ENCODE data around the gene MLLT1.

The MLLT1 gene

GRCh38 chr19:6275170-6275744 lies 4.5 kb downstream of the MLLT1 start:
- no peak for DNase-seq (ENCODE audit: low spot score)

GRCh38 chr19:6274756-6275155 lies 5.0 kb downstream of the MLLT1 start:
- no peak for DNase-seq (ENCODE audit: low spot score)

- DNase-seq (ENCODE audit: low spot score), result peak; percentile 77
These were observed 5.8 kb downstream of the MLLT1 start for GRCh38 chr19:6273701-6274601.

- no peak for DNase-seq (ENCODE audit: low spot score)
These were observed 6.7 kb downstream of the MLLT1 start for GRCh38 chr19:6272913-6273600.

- peak; percentile 44 for DNase-seq (ENCODE audit: low spot score)
These were observed 7.4 kb downstream of the MLLT1 start for GRCh38 chr19:6272411-6272791.

GRCh38 chr19:6271721-6272410 lies 7.9 kb downstream of the MLLT1 start:
- peak; percentile 85 for DNase-seq (ENCODE audit: low spot score)

- no peak for DNase-seq (ENCODE audit: low spot score)
These were observed 8.5 kb downstream of the MLLT1 start for GRCh38 chr19:6271251-6271650.

GRCh38 chr19:6270822-6271221 lies 9.0 kb downstream of the MLLT1 start:
- no peak for DNase-seq (ENCODE audit: low spot score)

GRCh38 chr19:6270076-6270745 lies 9.6 kb downstream of the MLLT1 start:
- no peak for DNase-seq (ENCODE audit: low spot score)

- DNase-seq (ENCODE audit: low spot score), result no peak
These were observed 10.5 kb downstream of the MLLT1 start for GRCh38 chr19:6269101-6269886.

GRCh38 chr19:6268382-6268771 lies 11.4 kb downstream of the MLLT1 start:
- DNase-seq (ENCODE audit: low spot score), result no peak

- no peak for DNase-seq (ENCODE audit: low spot score)
These were observed 12.0 kb downstream of the MLLT1 start for GRCh38 chr19:6267552-6268381.

GRCh38 chr19:6264803-6265202 lies 15.0 kb downstream of the MLLT1 start:
- no peak for DNase-seq (ENCODE audit: low spot score)

GRCh38 chr19:6263735-6264444 lies 15.9 kb downstream of the MLLT1 start:
- no peak for DNase-seq (ENCODE audit: low spot score)

GRCh38 chr19:6263306-6263705 lies 16.5 kb downstream of the MLLT1 start:
- DNase-seq (ENCODE audit: low spot score), result no peak

GRCh38 chr19:6262519-6262918 lies 17.3 kb downstream of the MLLT1 start:
- no peak for DNase-seq (ENCODE audit: low spot score)

GRCh38 chr19:6261883-6262282 lies 17.9 kb downstream of the MLLT1 start:
- DNase-seq (ENCODE audit: low spot score), result no peak

- DNase-seq (ENCODE audit: low spot score), result no peak
These were observed 18.7 kb downstream of the MLLT1 start for GRCh38 chr19:6260912-6261650.

GRCh38 chr19:6260376-6260775 lies 19.4 kb downstream of the MLLT1 start:
- no peak for DNase-seq (ENCODE audit: low spot score)
